ENCODE data around the gene RAB3C. TPM values are rescaled to one million over a fixed set of nuclear protein-coding genes. Genes with fewer than 3 reads are reported as not detected.

The RAB3C gene
- total and polyA plus RNA-seq, 2 donors = 0.19 to 0.66 TPM

DNA sequence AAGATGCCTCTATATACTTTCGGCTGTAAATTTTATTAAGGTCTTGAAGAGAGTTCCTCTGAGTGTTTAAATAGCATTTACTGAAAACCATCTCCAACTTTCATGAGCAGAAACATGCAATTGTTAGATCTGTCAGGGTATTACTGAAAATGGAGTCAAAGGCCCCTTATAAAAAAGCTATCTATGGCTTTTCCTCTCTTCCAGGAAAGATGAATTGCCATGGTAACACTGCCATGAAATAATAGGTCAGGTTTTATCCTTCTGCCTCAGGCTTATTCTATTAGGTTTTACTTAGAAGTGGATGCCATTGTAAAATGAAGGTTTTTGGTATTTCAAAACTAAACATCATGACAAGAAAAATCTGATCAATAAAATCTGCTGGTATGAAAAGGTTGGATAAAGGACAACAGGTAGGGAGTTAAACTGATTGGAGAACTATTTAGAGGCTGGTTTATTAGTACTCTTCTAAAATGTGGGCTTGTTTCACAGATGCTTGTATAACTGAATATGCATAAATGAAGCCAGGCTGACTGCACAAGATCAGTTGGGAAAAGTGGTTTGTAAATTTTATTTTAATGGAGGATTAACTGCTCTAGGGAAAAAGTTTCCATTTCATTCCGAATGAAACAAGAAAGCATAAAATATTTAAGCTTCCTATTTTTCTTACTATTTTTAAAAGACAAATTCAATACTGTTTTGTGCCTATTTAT, 135.5 kb downstream of the RAB3C start:
- H3K27ac ChIP-seq (ENCODE audit: low read depth in 1 of 2, low read length in 1 of 2) = no peak overlapping the region
- 95% methylated on average over 2 of the region's 2 CpGs for WGBS
- H3K4me3 ChIP-seq (ENCODE audit: low read length in 2 of 2) = no peak overlapping the region
- H3K9me3 ChIP-seq (ENCODE audit: control insufficient read depth in 2 of 2, insufficient read depth in 1 of 2, low read length in 1 of 2) = no peaks in the 10 kb centered on the region
- DNase-seq (ENCODE audit: low read depth in 6 of 9, low spot score in 9 of 9) = no peak
- H3K36me3 ChIP-seq (ENCODE audit: control insufficient read depth in 2 of 2, insufficient read depth in 2 of 2, low read length in 1 of 2) = no peaks in the 10 kb centered on the region
- no peaks in the 10 kb centered on the region for H3K4me1 ChIP-seq (ENCODE audit: control insufficient read depth in 2 of 2, insufficient read depth in 2 of 2, low read length in 2 of 2)
- H3K27me3 ChIP-seq (ENCODE audit: control insufficient read depth in 2 of 2, insufficient read depth in 1 of 2, low read length in 1 of 2) = no peaks in the 10 kb centered on the region

DNA sequence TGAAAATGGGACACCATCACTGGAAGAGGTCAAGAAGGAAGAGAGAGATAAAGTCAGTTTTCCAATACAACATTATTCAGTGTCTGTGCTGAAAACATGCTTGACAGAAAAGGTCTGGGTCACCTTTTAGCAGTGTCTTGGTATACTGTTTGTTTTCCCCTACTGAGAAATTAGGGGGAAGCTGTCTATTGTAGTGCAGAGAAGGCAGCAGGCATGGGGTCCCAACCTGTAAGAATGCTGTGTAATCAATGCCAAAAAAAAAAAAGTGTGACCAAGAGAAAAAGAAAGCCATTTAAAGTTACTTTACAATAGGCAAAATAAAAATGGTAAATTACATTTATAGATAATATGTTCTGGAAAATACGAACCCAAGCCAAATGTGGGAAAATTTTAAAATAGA, 139.3 kb downstream of the RAB3C start:
- H3K4me1 ChIP-seq (ENCODE audit: control insufficient read depth in 2 of 2, insufficient read depth in 2 of 2, low read length in 2 of 2) = no peaks in the 10 kb centered on the region
- no peaks in the 10 kb centered on the region for H3K9me3 ChIP-seq (ENCODE audit: control insufficient read depth in 2 of 2, insufficient read depth in 1 of 2, low read length in 1 of 2)
- H3K36me3 ChIP-seq (ENCODE audit: control insufficient read depth in 2 of 2, insufficient read depth in 2 of 2, low read length in 1 of 2) = no peaks in the 10 kb centered on the region
- DNase-seq (ENCODE audit: low read depth in 6 of 9, low spot score in 9 of 9) = no peak
- no peaks in the 10 kb centered on the region for H3K27me3 ChIP-seq (ENCODE audit: control insufficient read depth in 2 of 2, insufficient read depth in 1 of 2, low read length in 1 of 2)
- no peak overlapping the region for H3K4me3 ChIP-seq (ENCODE audit: low read length in 2 of 2)
- 91% methylated on average over 1 of the region's 1 CpG for WGBS
- no peak overlapping the region for H3K27ac ChIP-seq (ENCODE audit: low read depth in 1 of 2, low read length in 1 of 2)

DNA sequence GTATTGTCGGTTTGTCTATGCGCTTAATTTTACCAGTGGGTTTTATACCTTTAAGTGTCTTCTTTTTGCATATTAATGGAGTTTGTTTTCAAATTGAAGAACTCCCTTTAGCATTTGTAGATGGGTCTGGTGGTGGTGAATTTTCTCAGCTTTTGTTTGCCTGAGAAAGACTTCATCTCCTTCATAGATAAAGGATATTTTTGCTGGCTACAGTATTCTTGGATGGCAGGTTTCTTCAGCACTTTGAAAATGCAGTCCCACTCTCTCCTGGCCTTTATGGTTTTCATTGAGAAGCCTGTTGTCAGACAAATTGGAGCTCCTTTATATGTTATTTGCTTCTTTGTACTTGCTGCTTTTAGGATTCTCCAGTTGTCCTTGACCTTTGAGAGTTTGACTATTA, 142.1 kb downstream of the RAB3C start:
- WGBS = 96% methylated on average over 2 of the region's 2 CpGs
- no peaks in the 10 kb centered on the region for H3K27me3 ChIP-seq (ENCODE audit: control insufficient read depth in 2 of 2, insufficient read depth in 1 of 2, low read length in 1 of 2)
- no peaks in the 10 kb centered on the region for H3K4me1 ChIP-seq (ENCODE audit: control insufficient read depth in 2 of 2, insufficient read depth in 2 of 2, low read length in 2 of 2)
- H3K36me3 ChIP-seq (ENCODE audit: control insufficient read depth in 2 of 2, insufficient read depth in 2 of 2, low read length in 1 of 2) = no peaks in the 10 kb centered on the region
- no peak overlapping the region for H3K4me3 ChIP-seq (ENCODE audit: low read length in 2 of 2)
- H3K9me3 ChIP-seq (ENCODE audit: control insufficient read depth in 2 of 2, insufficient read depth in 1 of 2, low read length in 1 of 2) = no peaks in the 10 kb centered on the region
- no peak overlapping the region for H3K27ac ChIP-seq (ENCODE audit: low read depth in 1 of 2, low read length in 1 of 2)
- no peak for DNase-seq (ENCODE audit: low read depth in 6 of 9, low spot score in 9 of 9)

DNA sequence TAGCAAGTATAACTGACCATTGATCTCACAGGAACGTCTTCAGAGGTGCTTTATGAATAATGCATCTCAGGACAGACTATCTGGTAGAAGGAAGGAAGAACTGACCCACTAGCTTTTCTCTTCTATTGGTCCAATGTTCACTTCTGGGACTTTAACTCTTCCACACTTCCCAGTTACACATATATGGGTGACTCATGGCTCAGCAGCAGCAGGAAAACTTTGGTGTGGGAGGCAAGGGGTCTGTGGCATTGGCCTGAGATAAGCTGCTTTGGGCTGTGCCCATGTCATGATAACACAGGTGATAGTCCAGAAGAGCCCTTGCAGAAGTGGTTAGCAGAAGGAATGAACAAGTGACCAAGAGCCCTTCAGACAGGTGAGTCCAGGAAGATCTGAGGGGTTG, 148.8 kb downstream of the RAB3C start:
- Histone ChIP-seq H3K27ac (ENCODE audit: low read depth in 1 of 2, low read length in 1 of 2) (no peak overlapping the region), H3K27me3 (ENCODE audit: control insufficient read depth in 2 of 2, insufficient read depth in 1 of 2, low read length in 1 of 2) (no peaks in the 10 kb centered on the region), H3K9me3 (ENCODE audit: control insufficient read depth in 2 of 2, insufficient read depth in 1 of 2, low read length in 1 of 2) (no peaks in the 10 kb centered on the region), H3K4me1 (ENCODE audit: control insufficient read depth in 2 of 2, insufficient read depth in 2 of 2, low read length in 2 of 2) (no peaks in the 10 kb centered on the region), H3K4me3 (ENCODE audit: low read length in 2 of 2) (no peak overlapping the region), H3K36me3 (ENCODE audit: control insufficient read depth in 2 of 2, insufficient read depth in 2 of 2, low read length in 1 of 2) (no peaks in the 10 kb centered on the region)
- 85% methylated on average over 1 of the region's 1 CpG for WGBS
- no peak for DNase-seq (ENCODE audit: low read depth in 6 of 9, low spot score in 9 of 9)

DNA sequence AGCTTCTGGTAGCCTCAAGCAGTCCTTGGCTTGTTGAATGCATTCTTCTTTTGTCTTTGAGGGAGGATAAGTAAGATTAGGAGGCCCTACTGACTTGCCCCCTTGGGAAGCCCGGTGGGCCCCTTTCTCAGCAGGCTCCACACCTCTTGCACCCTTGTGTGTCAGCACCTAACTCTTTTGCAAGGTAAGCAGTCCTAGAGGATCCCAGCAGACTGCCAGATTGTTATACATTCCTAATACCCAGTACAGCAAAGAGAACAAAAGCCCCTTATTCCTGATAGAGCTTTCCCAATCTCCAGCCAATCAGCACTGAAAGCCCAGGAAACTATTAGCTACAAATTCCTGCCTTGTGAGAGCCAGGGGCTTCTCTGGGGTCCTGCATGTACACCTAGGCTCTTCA, 152.8 kb downstream of the RAB3C start:
- no peak for DNase-seq (ENCODE audit: low read depth in 6 of 9, low spot score in 9 of 9)
- no peaks in the 10 kb centered on the region for H3K4me1 ChIP-seq (ENCODE audit: control insufficient read depth in 2 of 2, insufficient read depth in 2 of 2, low read length in 2 of 2)
- H3K36me3 ChIP-seq (ENCODE audit: control insufficient read depth in 2 of 2, insufficient read depth in 2 of 2, low read length in 1 of 2) = no peaks in the 10 kb centered on the region
- WGBS = 87% methylated on average over 1 of the region's 1 CpG
- H3K4me3 ChIP-seq (ENCODE audit: low read length in 2 of 2) = no peak overlapping the region
- H3K27me3 ChIP-seq (ENCODE audit: control insufficient read depth in 2 of 2, insufficient read depth in 1 of 2, low read length in 1 of 2) = no peaks in the 10 kb centered on the region
- H3K27ac ChIP-seq (ENCODE audit: low read depth in 1 of 2, low read length in 1 of 2) = no peak overlapping the region
- no peaks in the 10 kb centered on the region for H3K9me3 ChIP-seq (ENCODE audit: control insufficient read depth in 2 of 2, insufficient read depth in 1 of 2, low read length in 1 of 2)

DNA sequence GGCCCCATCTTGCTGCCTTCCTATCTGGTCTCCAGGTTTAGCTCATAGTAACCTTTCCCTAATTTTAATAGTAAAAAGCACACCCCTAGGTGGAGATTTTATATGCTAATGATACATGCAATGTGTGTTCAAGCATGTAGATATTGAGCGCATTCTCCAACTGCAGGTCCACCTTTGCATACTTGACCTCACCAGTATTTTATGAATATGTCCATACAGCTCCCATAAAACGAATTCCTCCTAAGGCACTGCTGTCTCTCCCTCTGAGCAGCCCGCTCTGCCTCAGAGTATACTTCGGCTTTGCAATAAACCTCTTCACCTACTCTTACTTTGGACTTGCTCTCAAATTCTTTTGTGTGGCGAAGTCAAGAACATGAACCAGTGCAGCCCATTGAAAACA, 153.3 kb downstream of the RAB3C start:
- Histone ChIP-seq H3K4me3 (ENCODE audit: low read length in 2 of 2) (no peak overlapping the region), H3K36me3 (ENCODE audit: control insufficient read depth in 2 of 2, insufficient read depth in 2 of 2, low read length in 1 of 2) (no peaks in the 10 kb centered on the region), H3K27ac (ENCODE audit: low read depth in 1 of 2, low read length in 1 of 2) (no peak overlapping the region), H3K4me1 (ENCODE audit: control insufficient read depth in 2 of 2, insufficient read depth in 2 of 2, low read length in 2 of 2) (no peaks in the 10 kb centered on the region), H3K9me3 (ENCODE audit: control insufficient read depth in 2 of 2, insufficient read depth in 1 of 2, low read length in 1 of 2) (no peaks in the 10 kb centered on the region), H3K27me3 (ENCODE audit: control insufficient read depth in 2 of 2, insufficient read depth in 1 of 2, low read length in 1 of 2) (no peaks in the 10 kb centered on the region)
- DNase-seq (ENCODE audit: low read depth in 6 of 9, low spot score in 9 of 9) = no peak
- WGBS = 92% methylated on average over 5 of the region's 5 CpGs

DNA sequence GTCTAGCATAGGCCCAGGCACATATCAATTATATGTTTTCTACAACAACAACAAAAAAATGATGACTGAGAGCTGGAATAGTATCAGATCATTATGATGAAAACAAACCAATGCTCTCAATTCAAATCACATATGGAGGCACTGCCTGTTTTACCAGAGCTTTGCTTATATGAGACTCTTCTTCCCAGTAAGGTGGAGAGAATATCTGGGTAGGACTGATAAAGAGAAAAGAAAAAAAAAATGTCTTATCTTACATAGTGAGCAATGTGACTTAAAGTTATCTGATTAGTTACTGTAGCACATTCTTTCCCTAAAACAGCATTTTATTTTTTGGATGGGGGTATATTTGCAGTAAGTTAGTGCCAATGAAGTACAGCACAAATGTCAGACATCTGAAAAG, 154.8 kb downstream of the RAB3C start:
- Histone ChIP-seq H3K9me3 (ENCODE audit: control insufficient read depth in 2 of 2, insufficient read depth in 1 of 2, low read length in 1 of 2) (no peaks in the 10 kb centered on the region), H3K27me3 (ENCODE audit: control insufficient read depth in 2 of 2, insufficient read depth in 1 of 2, low read length in 1 of 2) (no peaks in the 10 kb centered on the region), H3K36me3 (ENCODE audit: control insufficient read depth in 2 of 2, insufficient read depth in 2 of 2, low read length in 1 of 2) (no peaks in the 10 kb centered on the region), H3K4me3 (ENCODE audit: low read length in 2 of 2) (no peak overlapping the region), H3K27ac (ENCODE audit: low read depth in 1 of 2, low read length in 1 of 2) (no peak overlapping the region), H3K4me1 (ENCODE audit: control insufficient read depth in 2 of 2, insufficient read depth in 2 of 2, low read length in 2 of 2) (no peaks in the 10 kb centered on the region)
- DNase-seq (ENCODE audit: low read depth in 6 of 9, low spot score in 9 of 9) = no peak

DNA sequence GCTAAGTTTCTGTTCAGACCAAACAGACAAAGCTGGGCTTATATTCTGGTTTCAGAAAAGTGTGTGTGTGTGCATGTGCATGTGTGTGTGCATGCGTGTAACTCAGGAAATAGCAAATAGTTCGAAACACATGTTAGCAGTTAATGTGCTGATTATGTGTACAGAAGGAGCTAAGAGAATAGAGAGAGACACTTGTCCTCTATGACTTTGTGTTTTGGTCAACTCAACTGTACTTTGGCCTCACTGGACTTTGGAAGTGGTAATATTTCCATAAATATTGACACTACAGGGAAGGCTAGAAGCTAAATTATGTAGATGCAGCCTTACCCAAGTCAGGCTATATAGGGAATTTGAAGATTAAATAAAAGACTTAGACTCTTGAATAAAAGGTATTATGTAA, 155.5 kb downstream of the RAB3C start:
- WGBS = 95% methylated on average over 2 of the region's 2 CpGs

DNA sequence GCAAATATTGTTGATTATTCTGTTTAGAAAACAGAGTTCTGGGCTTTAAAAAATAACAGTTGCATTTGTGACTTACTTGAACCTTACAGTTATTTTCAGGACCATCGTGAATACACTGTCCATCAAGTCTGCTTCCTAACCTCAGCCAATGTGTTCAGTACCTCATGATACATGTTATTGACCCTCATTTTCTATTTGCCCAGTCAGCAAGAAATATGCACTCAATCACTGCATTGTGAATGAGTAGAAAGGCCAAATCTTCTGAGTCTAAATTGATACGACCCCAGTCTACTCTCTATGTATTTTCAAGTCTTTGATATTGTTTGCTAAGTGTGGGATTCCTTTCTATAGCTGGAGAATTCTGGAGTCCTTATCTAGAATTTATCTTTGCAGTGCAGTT, 156.2 kb downstream of the RAB3C start:
- Histone ChIP-seq H3K36me3 (ENCODE audit: control insufficient read depth in 2 of 2, insufficient read depth in 2 of 2, low read length in 1 of 2) (no peaks in the 10 kb centered on the region), H3K27ac (ENCODE audit: low read depth in 1 of 2, low read length in 1 of 2) (no peak overlapping the region), H3K4me1 (ENCODE audit: control insufficient read depth in 2 of 2, insufficient read depth in 2 of 2, low read length in 2 of 2) (no peaks in the 10 kb centered on the region), H3K27me3 (ENCODE audit: control insufficient read depth in 2 of 2, insufficient read depth in 1 of 2, low read length in 1 of 2) (no peaks in the 10 kb centered on the region), H3K9me3 (ENCODE audit: control insufficient read depth in 2 of 2, insufficient read depth in 1 of 2, low read length in 1 of 2) (no peaks in the 10 kb centered on the region), H3K4me3 (ENCODE audit: low read length in 2 of 2) (no peak overlapping the region)
- 95% methylated on average over 2 of the region's 2 CpGs for WGBS
- no peak for DNase-seq (ENCODE audit: low read depth in 6 of 9, low spot score in 9 of 9)

More for the DNA sequence above, 155.5 kb downstream of the RAB3C start:
- Histone ChIP-seq H3K36me3 (ENCODE audit: control insufficient read depth in 2 of 2, insufficient read depth in 2 of 2, low read length in 1 of 2) (no peaks in the 10 kb centered on the region), H3K27me3 (ENCODE audit: control insufficient read depth in 2 of 2, insufficient read depth in 1 of 2, low read length in 1 of 2) (no peaks in the 10 kb centered on the region), H3K9me3 (ENCODE audit: control insufficient read depth in 2 of 2, insufficient read depth in 1 of 2, low read length in 1 of 2) (no peaks in the 10 kb centered on the region), H3K4me1 (ENCODE audit: control insufficient read depth in 2 of 2, insufficient read depth in 2 of 2, low read length in 2 of 2) (no peaks in the 10 kb centered on the region), H3K4me3 (ENCODE audit: low read length in 2 of 2) (no peak overlapping the region), H3K27ac (ENCODE audit: low read depth in 1 of 2, low read length in 1 of 2) (no peak overlapping the region)
- DNase-seq (ENCODE audit: low read depth in 6 of 9, low spot score in 9 of 9) = no peak

DNA sequence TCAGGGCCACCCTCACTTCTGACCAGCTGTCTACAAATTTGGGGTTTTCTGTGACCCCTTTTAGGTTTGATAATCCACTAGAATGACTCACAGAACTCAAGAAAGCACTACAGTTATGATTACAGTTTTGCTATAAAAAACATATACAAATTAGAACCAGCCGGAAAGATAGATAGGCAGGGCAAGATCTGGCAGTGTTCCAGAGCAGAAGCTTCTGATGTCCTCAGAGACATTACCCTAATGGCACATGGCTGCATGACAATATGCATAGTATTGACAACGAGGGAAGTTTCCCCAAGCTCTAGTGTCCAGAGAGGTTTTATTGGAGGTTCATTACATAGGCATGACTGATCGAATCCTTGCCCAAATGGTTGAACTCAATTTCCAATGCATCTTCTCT, 158.1 kb downstream of the RAB3C start:
- no peak overlapping the region for H3K4me3 ChIP-seq (ENCODE audit: low read length in 2 of 2)

More for the DNA sequence above, 158.1 kb downstream of the RAB3C start:
- Histone ChIP-seq H3K27me3 (ENCODE audit: control insufficient read depth in 2 of 2, insufficient read depth in 1 of 2, low read length in 1 of 2) (no peaks in the 10 kb centered on the region), H3K4me1 (ENCODE audit: control insufficient read depth in 2 of 2, insufficient read depth in 2 of 2, low read length in 2 of 2) (no peaks in the 10 kb centered on the region), H3K27ac (ENCODE audit: low read depth in 1 of 2, low read length in 1 of 2) (no peak overlapping the region), H3K36me3 (ENCODE audit: control insufficient read depth in 2 of 2, insufficient read depth in 2 of 2, low read length in 1 of 2) (no peaks in the 10 kb centered on the region), H3K9me3 (ENCODE audit: control insufficient read depth in 2 of 2, insufficient read depth in 1 of 2, low read length in 1 of 2) (no peaks in the 10 kb centered on the region)
- DNase-seq (ENCODE audit: low read depth in 6 of 9, low spot score in 9 of 9) = no peak
- WGBS = 97% methylated on average over 3 of the region's 3 CpGs
